CD4-positive, alpha-beta T cell treated with Interleukin-12 subunit alpha and Interleukin-12 subunit beta, for 1 hour (primary cell): Measurements from ENCODE around the gene MEF2D.

Experiments used
- DNase-seq: peaks from one replicate; pipeline ENCODE4 v3.0.0-alpha.2; 2020

MEF2D gene

DNA sequence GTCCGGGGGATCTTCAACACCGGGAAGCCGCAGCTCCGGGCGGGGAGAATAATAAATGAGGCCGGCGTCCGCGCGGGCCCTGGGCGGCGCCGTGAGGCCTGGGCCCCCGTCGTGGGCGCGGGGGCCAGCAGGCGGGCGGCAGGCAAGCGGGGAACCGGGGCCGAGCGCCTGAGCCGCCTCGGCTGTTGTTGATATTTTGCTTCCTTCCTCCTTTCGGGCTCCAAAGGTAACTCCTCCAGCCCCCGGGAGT lies at the start of gene MEF2D:
MEF2D (minus strand) TSS at position 233 of the 250 bp plus-strand sequence. CDS start 17,483 bp downstream, outside the sequence.
- DNase-seq, result no peak

DNA sequence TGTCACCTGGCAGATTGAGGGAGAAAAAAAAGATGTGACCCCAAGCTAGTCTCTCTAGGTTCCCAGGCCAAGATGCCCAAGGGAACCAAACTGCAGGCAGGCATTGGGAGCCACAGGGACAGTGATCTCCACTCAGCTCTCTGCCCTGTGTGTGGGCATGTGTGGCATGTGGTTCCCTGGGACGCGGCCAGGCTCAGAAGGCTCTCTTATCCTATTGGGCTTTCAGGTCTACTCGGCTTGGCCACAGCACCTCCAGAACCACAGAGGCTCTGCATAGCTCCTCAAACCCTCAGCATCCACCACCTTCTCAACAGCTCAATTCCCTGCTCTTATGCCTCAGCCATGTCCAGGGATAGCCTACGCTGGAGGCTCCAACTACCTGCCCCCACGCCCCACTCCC lies 49.8 kb upstream of the MEF2D start:
- no peak for DNase-seq

DNA sequence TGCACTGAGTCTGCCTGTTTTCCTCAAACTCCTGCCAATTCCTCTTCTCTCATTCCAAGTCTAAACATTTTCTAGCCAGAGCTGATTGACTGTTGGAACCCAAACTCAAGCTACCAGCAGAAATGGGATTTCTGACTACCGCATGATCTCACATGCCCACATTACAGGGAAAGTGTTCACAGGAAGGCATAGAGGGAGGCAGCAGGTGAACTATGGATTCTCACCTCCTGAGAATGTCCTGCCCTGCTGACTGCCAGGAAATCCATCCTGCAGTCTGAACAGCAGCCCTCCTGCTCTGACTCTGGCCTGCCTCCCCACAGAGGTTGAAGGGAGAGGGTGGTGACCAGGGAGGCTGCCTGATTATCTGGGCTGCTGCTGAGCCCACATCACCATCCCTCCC lies 49.3 kb upstream of the MEF2D start:
- no peak for DNase-seq

GRCh38 chr1:156549390-156549789 lies 48.8 kb upstream of the MEF2D start:
- DNase-seq, result no peak

DNA sequence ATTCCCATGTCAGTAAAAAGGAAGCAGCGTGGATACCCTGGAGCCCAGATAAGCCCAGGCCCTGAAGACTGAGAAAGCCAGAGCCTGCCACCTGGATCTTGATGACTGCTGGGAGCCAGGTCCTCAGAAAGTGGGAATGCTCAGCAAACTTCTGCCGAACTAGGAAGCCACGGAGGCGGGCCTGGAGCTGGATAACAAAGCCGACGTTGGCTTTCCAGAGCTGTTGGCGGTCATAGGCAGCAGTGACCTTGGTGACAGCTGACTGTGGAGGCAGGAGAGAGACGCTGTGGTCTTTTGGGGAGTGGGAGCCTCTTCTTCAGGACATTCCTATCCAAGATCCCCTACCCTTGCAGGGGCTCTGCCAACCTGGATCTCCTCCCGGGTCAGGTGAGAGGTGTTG lies 47.4 kb upstream of the MEF2D start:
- no peak for DNase-seq

DNA sequence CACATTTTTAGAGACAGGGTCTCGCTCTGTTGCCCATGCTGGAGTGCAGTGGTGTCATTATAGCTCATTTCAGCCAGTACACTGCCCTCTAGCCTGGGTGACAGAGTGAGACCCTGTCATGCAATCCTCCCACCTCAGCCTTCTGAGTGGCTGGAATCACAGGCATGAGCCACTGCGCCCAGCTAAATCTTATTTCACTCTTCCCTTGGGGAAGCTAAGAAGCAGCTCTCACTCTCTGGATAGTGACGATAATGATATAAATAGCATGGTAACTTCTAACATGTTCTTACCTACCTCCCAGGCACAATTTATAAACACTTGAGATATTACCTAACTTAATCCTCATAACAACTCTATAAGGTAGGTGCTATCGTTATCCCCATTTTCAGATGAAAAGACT lies 46.9 kb upstream of the MEF2D start:
- DNase-seq, result no peak

- no peak for DNase-seq
Measured at GRCh38 chr1:156546267-156546666, 45.7 kb upstream of the MEF2D start.

GRCh38 chr1:156544592-156545102 lies 44.1 kb upstream of the MEF2D start:
- no peak for DNase-seq

GRCh38 chr1:156543066-156543465 lies 42.5 kb upstream of the MEF2D start:
- DNase-seq, result no peak

GRCh38 chr1:156540955-156541354 lies 40.4 kb upstream of the MEF2D start:
- no peak for DNase-seq

DNA sequence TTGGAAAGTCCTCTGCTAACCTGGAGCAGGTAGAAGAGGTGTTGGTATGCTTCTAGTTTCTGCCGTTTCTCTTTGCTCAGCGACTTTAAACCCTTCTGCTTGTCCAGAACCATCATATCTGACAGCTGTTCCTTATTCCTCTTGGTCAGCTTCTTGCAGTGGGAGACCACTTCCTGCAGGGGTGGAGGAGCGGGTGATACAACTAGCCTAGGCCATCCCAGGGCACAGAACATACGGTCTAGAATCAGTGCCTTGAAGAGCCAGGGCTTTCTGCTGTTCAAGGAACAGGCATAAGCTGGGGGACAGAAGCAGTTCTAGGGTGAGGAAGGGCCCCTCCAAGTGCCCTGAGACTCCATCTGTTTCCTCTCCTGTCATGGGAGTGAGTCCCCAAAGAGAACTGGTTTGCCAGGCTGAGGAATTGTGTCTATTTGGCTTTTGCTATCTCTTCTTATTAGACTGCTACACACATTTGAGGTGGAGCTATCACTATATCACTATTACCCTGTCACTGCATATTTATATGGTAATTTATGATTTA lies 39.3 kb upstream of the MEF2D start:
- no peak for DNase-seq

GRCh38 chr1:156538711-156539440 lies 38.3 kb upstream of the MEF2D start:
- no peak for DNase-seq

GRCh38 chr1:156537027-156537426 lies 36.5 kb upstream of the MEF2D start:
- DNase-seq, result no peak

GRCh38 chr1:156534424-156535060 lies 34.0 kb upstream of the MEF2D start:
- no peak for DNase-seq

- DNase-seq, result no peak
Measured at GRCh38 chr1:156533568-156534220, 33.1 kb upstream of the MEF2D start.

DNA sequence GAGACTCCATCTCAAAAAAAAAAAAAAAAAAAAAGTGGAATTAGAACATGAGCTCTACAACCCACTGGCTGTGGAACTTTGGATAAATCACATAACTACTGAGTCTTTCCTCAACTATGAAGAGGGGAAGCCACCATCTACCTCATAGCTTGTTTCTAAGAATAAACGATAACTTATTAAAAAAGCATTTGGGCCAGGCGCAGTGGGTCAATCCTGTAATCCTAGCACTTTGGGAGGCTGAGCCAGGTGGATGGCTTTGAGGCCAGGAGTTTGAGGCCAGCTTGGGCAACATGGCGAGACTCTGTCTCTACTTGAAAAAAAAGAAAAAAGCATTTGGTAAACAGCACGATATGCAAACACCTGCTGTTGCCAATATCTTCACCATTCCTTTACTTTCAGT lies 31.8 kb upstream of the MEF2D start:
- no peak for DNase-seq

DNA sequence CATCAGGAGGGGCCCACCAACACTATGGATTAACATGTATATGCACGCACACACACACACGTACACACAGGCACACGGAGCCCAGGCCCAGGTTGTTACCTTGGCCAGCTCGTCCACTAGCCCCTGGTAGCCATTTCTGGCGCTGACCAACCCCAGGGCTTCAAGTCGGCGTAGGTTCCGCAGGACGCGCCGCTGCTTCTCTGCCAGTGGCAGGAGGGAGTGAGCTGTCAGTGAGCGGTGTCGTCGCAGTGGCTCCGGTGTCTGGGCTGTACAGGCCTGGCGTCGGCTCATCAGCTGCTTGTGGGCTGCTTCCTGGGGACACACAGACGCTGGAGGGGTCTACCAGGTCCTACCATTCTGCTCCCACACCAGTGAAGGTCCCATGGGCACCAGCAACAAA lies 29.4 kb upstream of the MEF2D start:
- DNase-seq, result no peak

- no peak for DNase-seq
Measured at GRCh38 chr1:156528875-156529425, 28.4 kb upstream of the MEF2D start.

DNA sequence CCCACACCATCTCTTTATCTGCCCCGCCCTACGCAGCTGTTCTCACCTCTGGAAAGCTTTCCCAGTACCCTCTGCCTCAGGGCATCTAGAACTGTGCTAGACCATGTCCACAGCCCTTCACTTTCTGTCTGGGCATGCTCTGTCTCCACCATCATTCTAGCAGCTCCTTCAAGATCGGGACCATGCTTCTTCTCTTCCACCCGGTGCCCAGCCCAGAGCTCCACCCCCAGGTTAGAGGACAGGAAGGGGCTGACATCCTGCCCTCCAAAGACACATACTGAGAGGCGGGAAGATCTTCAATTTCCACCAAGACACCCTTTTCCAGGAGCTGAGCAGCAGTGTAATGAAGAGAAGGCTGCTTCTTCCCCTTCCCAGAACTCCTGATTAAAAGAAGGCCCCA lies 27.7 kb upstream of the MEF2D start:
- DNase-seq, result no peak

DNA sequence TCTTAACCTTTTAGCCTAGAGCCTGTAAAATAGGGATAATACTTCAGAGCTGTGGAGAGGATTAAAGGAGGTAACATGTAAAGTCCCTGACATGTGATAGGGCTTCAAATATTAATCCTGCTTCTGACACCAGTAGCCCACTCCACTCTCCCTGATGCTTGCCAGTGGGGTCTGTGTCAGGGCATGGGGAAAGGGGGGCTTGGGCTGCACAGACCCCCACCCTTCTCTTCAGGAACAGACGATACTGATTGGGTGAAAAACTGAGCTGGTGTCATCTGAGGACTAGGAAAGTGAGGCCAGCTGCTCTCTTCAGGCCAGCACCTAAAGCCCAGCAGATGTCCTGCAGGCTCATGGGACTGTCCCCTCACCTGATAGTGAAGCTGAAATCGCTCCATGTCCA lies 27.0 kb upstream of the MEF2D start:
- DNase-seq, result no peak

DNA sequence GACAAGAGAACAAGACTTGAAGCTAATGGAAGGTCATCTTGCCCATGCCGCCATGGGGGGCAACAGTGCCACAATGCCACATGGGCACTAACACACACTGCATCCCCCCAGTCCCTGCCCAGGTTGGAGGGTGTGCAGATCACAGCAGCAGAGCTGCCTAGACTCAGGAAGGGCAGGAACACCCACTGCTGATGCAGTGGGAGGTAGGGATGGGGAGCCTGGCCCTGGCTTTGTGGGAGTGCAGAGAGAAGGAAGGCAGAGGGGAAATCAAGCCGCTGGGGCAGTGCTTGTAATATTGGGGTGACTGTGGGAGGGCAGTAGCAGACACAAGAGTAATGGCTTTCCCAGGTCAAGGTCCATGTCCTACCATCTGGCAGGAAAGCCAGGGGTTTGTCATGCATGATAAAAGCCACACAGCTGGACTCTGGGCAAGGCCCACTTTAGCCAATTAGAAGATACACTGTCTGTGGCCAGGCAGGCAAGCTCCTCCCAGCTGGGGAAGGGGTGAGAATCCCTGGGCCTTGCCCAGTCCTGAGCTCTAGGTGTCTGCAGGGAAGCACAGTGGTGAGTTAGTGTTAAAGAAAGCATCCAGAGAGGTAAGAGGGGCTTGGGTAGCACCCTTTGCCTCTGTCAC lies 25.4 kb upstream of the MEF2D start:
- no peak for DNase-seq

GRCh38 chr1:156525071-156525501 lies 24.5 kb upstream of the MEF2D start:
- DNase-seq, result no peak

- no peak for DNase-seq
Measured at GRCh38 chr1:156524481-156524869, 23.9 kb upstream of the MEF2D start.
